Measurements from ENCODE around the gene DAW1.

The DAW1 gene

DNA sequence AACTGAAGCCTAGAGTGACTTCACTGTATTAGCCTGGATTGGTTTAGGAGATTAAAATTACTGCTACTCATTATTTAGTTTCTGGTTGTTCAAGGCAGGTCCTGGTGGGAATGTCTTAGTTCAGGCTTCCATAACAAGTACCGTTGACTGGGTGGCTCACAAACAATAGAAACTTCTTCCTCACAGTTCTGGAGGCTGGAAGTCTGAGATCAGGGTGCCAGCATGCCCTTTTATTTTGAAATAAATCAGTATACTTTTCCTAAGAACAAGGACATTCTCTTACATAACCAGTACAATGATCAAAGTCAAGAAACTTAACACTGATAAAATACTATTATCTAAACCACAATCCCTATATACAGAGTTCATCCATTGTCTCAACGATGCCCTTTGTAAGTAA, 4.0 kb upstream of the DAW1 start:
- H3K4me3 ChIP-seq (replicated peaks; ENCODE audit: low read depth, low read length): no peak overlapping the region
- TF ChIP-seq CTCF (IDR thresholded peaks at IDR 0.05; ENCODE audit: low read length, missing control alignments): no peak
- no peak for DNase-seq (ENCODE audit: low read depth)

- no peak for TF ChIP-seq CTCF (IDR thresholded peaks at IDR 0.05; ENCODE audit: low read length, missing control alignments)
- peak; percentile 95 for DNase-seq (ENCODE audit: low read depth)
- peak overlapping the region; percentile 55 for H3K4me3 ChIP-seq (replicated peaks; ENCODE audit: low read depth, low read length)
Measured at GRCh38 chr2:227870710-227871374, 589 bp upstream of the DAW1 start.

- H3K4me3 ChIP-seq (replicated peaks; ENCODE audit: low read depth, low read length): no peak overlapping the region
- no peak for TF ChIP-seq CTCF (IDR thresholded peaks at IDR 0.05; ENCODE audit: low read length, missing control alignments)
- DNase-seq (ENCODE audit: low read depth): no peak
Measured at GRCh38 chr2:227872676-227873075, 1.2 kb downstream of the DAW1 start.

- TF ChIP-seq CTCF (IDR thresholded peaks at IDR 0.05; ENCODE audit: low read length, missing control alignments): no peak
- no peak overlapping the region for H3K4me3 ChIP-seq (replicated peaks; ENCODE audit: low read depth, low read length)
- peak; percentile 85 for DNase-seq (ENCODE audit: low read depth)
Measured at GRCh38 chr2:227876300-227876801, 4.9 kb downstream of the DAW1 start.

- no peak overlapping the region for H3K4me3 ChIP-seq (replicated peaks; ENCODE audit: low read depth, low read length)
- DNase-seq (ENCODE audit: low read depth): peak; percentile 65
- no peak for TF ChIP-seq CTCF (IDR thresholded peaks at IDR 0.05; ENCODE audit: low read length, missing control alignments)
Measured at GRCh38 chr2:227877421-227878310, 6.2 kb downstream of the DAW1 start.

- DNase-seq (ENCODE audit: low read depth): no peak
- H3K4me3 ChIP-seq (replicated peaks; ENCODE audit: low read depth, low read length): no peak overlapping the region
- TF ChIP-seq CTCF (IDR thresholded peaks at IDR 0.05; ENCODE audit: low read length, missing control alignments): no peak
Measured at GRCh38 chr2:227880460-227880859, 9.0 kb downstream of the DAW1 start.

Measured in fibroblast of pulmonary artery (primary cell).